GM23338 (cell line): ENCODE data around the gene CPLX4. TPM values are rescaled to one million over a fixed set of nuclear protein-coding genes. Genes with fewer than 3 reads are reported as not detected.

Source experiments
- ATAC-seq: fragments of 200-7000 bp; cut with Tn5 transposase; 3 replicates; pipeline ENCODE4 v1.9.1; 2020
- DNase-seq: peaks from one replicate; pipeline ENCODE4 v3.0.0-alpha.2; 2015; ENCODE audit warnings: low spot score
- H2AFZ ChIP-seq: fragments of 200-600 bp; sonication (generic); 2 replicates; pipeline ENCODE4 v1.8.0; 2016; ENCODE audit warnings: antibody characterized with exemption, mild to moderate bottlenecking, moderate library complexity
- H3F3A ChIP-seq: fragments of 200-600 bp; sonication (generic); replicated peaks from 2 replicates; pipeline ENCODE4 v1.8.0; 2017; ENCODE audit warnings: antibody characterized with exemption, mixed run types, low read depth
- H3K27ac ChIP-seq: fragments of 200-600 bp; sonication (generic); 2 replicates; pipeline ENCODE4 v1.6.1; 2016; ENCODE audit warnings: low read depth
- H3K27me3 ChIP-seq: fragments of 200-600 bp; sonication (generic); 2 replicates; pipeline ENCODE4 v1.8.0; 2016; ENCODE audit warnings: mild to moderate bottlenecking, mixed run types, moderate library complexity; ENCODE audit not compliant: insufficient read depth
- H3K36me3 ChIP-seq: fragments of 200-600 bp; sonication (generic); 2 replicates; pipeline ENCODE4 v1.8.0; 2016; ENCODE audit warnings: mild to moderate bottlenecking; ENCODE audit not compliant: insufficient read depth
- H3K4me1 ChIP-seq: fragments of 200-600 bp; sonication (generic); 2 replicates; pipeline ENCODE4 v1.8.0; 2016; ENCODE audit warnings: mild to moderate bottlenecking, moderate library complexity; ENCODE audit not compliant: insufficient read depth
- H3K4me2 ChIP-seq: fragments of 200-600 bp; sonication (generic); 2 replicates; pipeline ENCODE4 v1.7.1; 2017; ENCODE audit warnings: mixed run types
- H3K4me3 ChIP-seq: fragments of 200-600 bp; sonication (generic); 2 replicates; pipeline ENCODE4 v1.6.1; 2016; ENCODE audit warnings: mixed run types
- H3K79me2 ChIP-seq: fragments of 200-600 bp; sonication (generic); replicated peaks from 2 replicates; pipeline ENCODE4 v1.8.0; 2017; ENCODE audit warnings: mild to moderate bottlenecking; ENCODE audit not compliant: insufficient read depth
- H3K9me2 ChIP-seq: fragments of 200-600 bp; sonication (generic); 2 replicates; pipeline ENCODE4 v1.8.0; 2017; ENCODE audit not compliant: insufficient read depth
- H4K20me1 ChIP-seq: fragments of 200-600 bp; sonication (generic); replicated peaks from 2 replicates; pipeline ENCODE4 v1.8.0; 2017; ENCODE audit warnings: mild to moderate bottlenecking; ENCODE audit not compliant: insufficient read depth
- H3K27ac Mint-ChIP-seq: 2 replicates; pipeline ENCODE4 v1.8.0; 2020; ENCODE audit warnings: inconsistent platforms, mild to moderate bottlenecking, moderate library complexity, mixed read lengths
- H3K27me3 Mint-ChIP-seq: 3 replicates; pipeline ENCODE4 v1.8.0; 2022; ENCODE audit warnings: low read depth, mild to moderate bottlenecking, moderate library complexity, mixed read lengths, inconsistent platforms; ENCODE audit not compliant: insufficient read depth, poor library complexity
- H3K36me3 Mint-ChIP-seq: 3 replicates; pipeline ENCODE4 v1.8.0; 2021; ENCODE audit warnings: low read depth, mild to moderate bottlenecking, inconsistent platforms, moderate library complexity, mixed read lengths
- H3K4me1 Mint-ChIP-seq: 3 replicates; pipeline ENCODE4 v1.8.0; 2020; ENCODE audit warnings: mild to moderate bottlenecking, inconsistent platforms, mixed read lengths
- H3K4me3 Mint-ChIP-seq: 3 replicates; pipeline ENCODE4 v1.8.0; 2021; ENCODE audit warnings: moderate library complexity, mild to moderate bottlenecking, inconsistent platforms, mixed read lengths
- H3K9me3 Mint-ChIP-seq: 3 replicates; pipeline ENCODE4 v1.8.0; 2020; ENCODE audit warnings: moderate library complexity, mild to moderate bottlenecking, inconsistent platforms, mixed read lengths
- CTCF ChIP-seq, 2 experiments: fragments of 200-600 bp in 1 of 2; sonication (generic) in 1 of 2; conservative IDR thresholded peaks; 2 replicates each; pipeline versions ENCODE4 v1.5.1 to v1.6.1; 2016 to 2017; ENCODE audit warnings: antibody characterized with exemption in 2 of 2, low read depth in 2 of 2, mild to moderate bottlenecking in 2 of 2, moderate library complexity in 1 of 2
- EZH2 ChIP-seq: fragments of 200-600 bp; sonication (generic); IDR thresholded peaks from one replicate; pipeline ENCODE4 v1.8.0; 2017; ENCODE audit warnings: antibody characterized with exemption, mild to moderate bottlenecking, low read depth; ENCODE audit not compliant: unreplicated experiment
- polyA plus RNA-seq: library from polyadenylated mRNA; unstranded; fragments of >200 nt; fragmentation: Nextera tagmentation; extraction: Ambion mirVana; gene quantifications from 2 replicates; pipeline ENCODE4 v1.2.1, GENCODE V29; 2016
- total RNA-seq: library from RNA; depleted of rRNA; stranded (reverse); fragments of >200 nt; shearing (Covaris generic); gene quantifications from 2 replicates; pipeline ENCODE4 v1.2.3, GENCODE V29; 2014
- TF ChIP-seq, protein P1 (sequence below): fragments of 250-450 bp; sonication (Bioruptor Pico); IDR thresholded peaks from 2 replicates; pipeline ENCODE4 v1.5.0; 2020; ENCODE audit warnings: mild to moderate bottlenecking, moderate library complexity

The CPLX4 gene
- total and polyA plus RNA-seq, 2 experiments from 2014 or later = not detected

- no peak overlapping the region for H3K27ac Mint-ChIP-seq
- no peak overlapping the region for H3K4me3 ChIP-seq
- peaks cover 37% of the 10 kb centered on the region for H3K4me1 Mint-ChIP-seq
- no peaks in the 10 kb centered on the region; the same call in 1 of the 2 replicates for H3K36me3 ChIP-seq
- ATAC-seq = no peak
- H3K27me3 Mint-ChIP-seq = peaks cover 97% of the 10 kb centered on the region
- H3K27me3 ChIP-seq = peaks cover 99% of the 10 kb centered on the region
- peaks cover 16% of the 10 kb centered on the region for H4K20me1 ChIP-seq
- DNase-seq = no peak
- H3K4me1 ChIP-seq = peaks cover 55% of the 10 kb centered on the region
- no peaks in the 10 kb centered on the region; the same call in 2 of the 3 replicates for H3K36me3 Mint-ChIP-seq
- peaks cover 10% of the 10 kb centered on the region; the same call in 2 of the 3 replicates for H3K9me3 Mint-ChIP-seq
- TF ChIP-seq, protein P1, sequence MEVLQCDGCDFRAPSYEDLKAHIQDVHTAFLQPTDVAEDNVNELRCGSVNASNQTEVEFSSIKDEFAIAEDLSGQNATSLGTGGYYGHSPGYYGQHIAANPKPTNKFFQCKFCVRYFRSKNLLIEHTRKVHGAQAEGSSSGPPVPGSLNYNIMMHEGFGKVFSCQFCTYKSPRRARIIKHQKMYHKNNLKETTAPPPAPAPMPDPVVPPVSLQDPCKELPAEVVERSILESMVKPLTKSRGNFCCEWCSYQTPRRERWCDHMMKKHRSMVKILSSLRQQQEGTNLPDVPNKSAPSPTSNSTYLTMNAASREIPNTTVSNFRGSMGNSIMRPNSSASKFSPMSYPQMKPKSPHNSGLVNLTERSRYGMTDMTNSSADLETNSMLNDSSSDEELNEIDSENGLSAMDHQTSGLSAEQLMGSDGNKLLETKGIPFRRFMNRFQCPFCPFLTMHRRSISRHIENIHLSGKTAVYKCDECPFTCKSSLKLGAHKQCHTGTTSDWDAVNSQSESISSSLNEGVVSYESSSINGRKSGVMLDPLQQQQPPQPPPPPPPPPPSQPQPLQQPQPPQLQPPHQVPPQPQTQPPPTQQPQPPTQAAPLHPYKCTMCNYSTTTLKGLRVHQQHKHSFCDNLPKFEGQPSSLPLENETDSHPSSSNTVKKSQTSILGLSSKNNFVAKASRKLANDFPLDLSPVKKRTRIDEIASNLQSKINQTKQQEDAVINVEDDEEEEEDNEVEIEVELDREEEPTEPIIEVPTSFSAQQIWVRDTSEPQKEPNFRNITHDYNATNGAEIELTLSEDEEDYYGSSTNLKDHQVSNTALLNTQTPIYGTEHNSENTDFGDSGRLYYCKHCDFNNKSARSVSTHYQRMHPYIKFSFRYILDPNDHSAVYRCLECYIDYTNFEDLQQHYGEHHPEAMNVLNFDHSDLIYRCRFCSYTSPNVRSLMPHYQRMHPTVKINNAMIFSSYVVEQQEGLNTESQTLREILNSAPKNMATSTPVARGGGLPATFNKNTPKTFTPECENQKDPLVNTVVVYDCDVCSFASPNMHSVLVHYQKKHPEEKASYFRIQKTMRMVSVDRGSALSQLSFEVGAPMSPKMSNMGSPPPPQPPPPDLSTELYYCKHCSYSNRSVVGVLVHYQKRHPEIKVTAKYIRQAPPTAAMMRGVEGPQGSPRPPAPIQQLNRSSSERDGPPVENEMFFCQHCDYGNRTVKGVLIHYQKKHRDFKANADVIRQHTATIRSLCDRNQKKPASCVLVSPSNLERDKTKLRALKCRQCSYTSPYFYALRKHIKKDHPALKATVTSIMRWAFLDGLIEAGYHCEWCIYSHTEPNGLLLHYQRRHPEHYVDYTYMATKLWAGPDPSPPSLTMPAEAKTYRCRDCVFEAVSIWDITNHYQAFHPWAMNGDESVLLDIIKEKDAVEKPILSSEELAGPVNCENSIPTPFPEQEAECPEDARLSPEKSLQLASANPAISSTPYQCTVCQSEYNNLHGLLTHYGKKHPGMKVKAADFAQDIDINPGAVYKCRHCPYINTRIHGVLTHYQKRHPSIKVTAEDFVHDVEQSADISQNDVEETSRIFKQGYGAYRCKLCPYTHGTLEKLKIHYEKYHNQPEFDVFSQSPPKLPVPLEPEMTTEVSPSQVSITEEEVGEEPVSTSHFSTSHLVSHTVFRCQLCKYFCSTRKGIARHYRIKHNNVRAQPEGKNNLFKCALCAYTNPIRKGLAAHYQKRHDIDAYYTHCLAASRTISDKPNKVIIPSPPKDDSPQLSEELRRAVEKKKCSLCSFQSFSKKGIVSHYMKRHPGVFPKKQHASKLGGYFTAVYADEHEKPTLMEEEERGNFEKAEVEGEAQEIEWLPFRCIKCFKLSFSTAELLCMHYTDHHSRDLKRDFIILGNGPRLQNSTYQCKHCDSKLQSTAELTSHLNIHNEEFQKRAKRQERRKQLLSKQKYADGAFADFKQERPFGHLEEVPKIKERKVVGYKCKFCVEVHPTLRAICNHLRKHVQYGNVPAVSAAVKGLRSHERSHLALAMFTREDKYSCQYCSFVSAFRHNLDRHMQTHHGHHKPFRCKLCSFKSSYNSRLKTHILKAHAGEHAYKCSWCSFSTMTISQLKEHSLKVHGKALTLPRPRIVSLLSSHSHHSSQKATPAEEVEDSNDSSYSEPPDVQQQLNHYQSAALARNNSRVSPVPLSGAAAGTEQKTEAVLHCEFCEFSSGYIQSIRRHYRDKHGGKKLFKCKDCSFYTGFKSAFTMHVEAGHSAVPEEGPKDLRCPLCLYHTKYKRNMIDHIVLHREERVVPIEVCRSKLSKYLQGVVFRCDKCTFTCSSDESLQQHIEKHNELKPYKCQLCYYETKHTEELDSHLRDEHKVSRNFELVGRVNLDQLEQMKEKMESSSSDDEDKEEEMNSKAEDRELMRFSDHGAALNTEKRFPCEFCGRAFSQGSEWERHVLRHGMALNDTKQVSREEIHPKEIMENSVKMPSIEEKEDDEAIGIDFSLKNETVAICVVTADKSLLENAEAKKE (CRISPR knock-in tag) = no peak
- peak; percentile 64 for TF ChIP-seq EZH2
- TF ChIP-seq CTCF (conservative IDR thresholded peaks at IDR 0.05; ENCODE audit: low read depth in 2 of 2) = peak in 1 of 2 experiments; percentile 11; a peak in 1 of 4 replicates
- H3F3A ChIP-seq = peaks cover 21% of the 10 kb centered on the region
- no peaks in the 10 kb centered on the region for H3K79me2 ChIP-seq
- H3K9me2 ChIP-seq = no peaks in the 10 kb centered on the region
- peak overlapping the region; percentile 27; the same call in 1 of the 3 replicates for H3K4me3 Mint-ChIP-seq
- no peak overlapping the region for H2AFZ ChIP-seq
- no peak overlapping the region for H3K4me2 ChIP-seq
- H3K27ac ChIP-seq = no peak overlapping the region
These were observed 52.0 kb downstream of the CPLX4 start for GRCh38 chr18:59266459-59266858.
